NCI-H82 (cell line): ENCODE results near the gene RASA1.
"Not testable (repeated sequence)": the region's sequence is repeated elsewhere in the genome, so short reads cannot be mapped to it uniquely, and the experiment has no call there.

Experiments
- DNase-seq: peaks from one replicate; lab custom pipeline; 2025; lab: John Stamatoyannopoulos, UW

RASA1 gene

GRCh38 chr5:87267574-87268125 is at the start of gene RASA1:
Gene RASA1, plus strand, starts transcription at chr5:87267883. Its CDS starts 569 bp downstream, at chr5:87268452.
- DNase-seq = peak; percentile 97

GRCh38 chr5:87229780-87230179 is 37.9 kb upstream of the RASA1 start:
- no peak for DNase-seq

- no peak for DNase-seq
Measured at GRCh38 chr5:87231037-87231808, 36.5 kb upstream of the RASA1 start.

GRCh38 chr5:87233143-87233542 is 34.5 kb upstream of the RASA1 start:
- DNase-seq = no peak

- no peak for DNase-seq
Measured at GRCh38 chr5:87241555-87241954, 26.1 kb upstream of the RASA1 start.

GRCh38 chr5:87242242-87242641 is 25.4 kb upstream of the RASA1 start:
- no peak for DNase-seq

GRCh38 chr5:87243161-87243844 is 24.4 kb upstream of the RASA1 start:
- DNase-seq = no peak

- DNase-seq = no peak
Measured at GRCh38 chr5:87245451-87245850, 22.2 kb upstream of the RASA1 start.

- DNase-seq = no peak
Measured at GRCh38 chr5:87246061-87246460, 21.6 kb upstream of the RASA1 start.

GRCh38 chr5:87252283-87252605 is 15.4 kb upstream of the RASA1 start:
- DNase-seq = no peak

- no peak for DNase-seq
Measured at GRCh38 chr5:87254035-87254434, 13.6 kb upstream of the RASA1 start.

GRCh38 chr5:87258507-87258906 is 9.2 kb upstream of the RASA1 start:
- no peak for DNase-seq

GRCh38 chr5:87260604-87261192 is 7.0 kb upstream of the RASA1 start:
- no peak for DNase-seq

GRCh38 chr5:87263498-87263897 is 4.2 kb upstream of the RASA1 start:
- no peak for DNase-seq

GRCh38 chr5:87266914-87267573 is 639 bp upstream of the RASA1 start:
- DNase-seq = no peak

GRCh38 chr5:87268126-87268969 is 665 bp downstream of the RASA1 start:
- DNase-seq = peak; percentile 78

- no peak for DNase-seq
Measured at GRCh38 chr5:87268970-87269377, 1.3 kb downstream of the RASA1 start.

GRCh38 chr5:87270888-87271287 is 3.2 kb downstream of the RASA1 start:
- DNase-seq = not testable (repeated sequence)

- DNase-seq = no peak
Measured at GRCh38 chr5:87276655-87277054, 9.0 kb downstream of the RASA1 start.

GRCh38 chr5:87277279-87277835 is 9.7 kb downstream of the RASA1 start:
- DNase-seq = no peak

- no peak for DNase-seq
Measured at GRCh38 chr5:87278590-87279100, 11.0 kb downstream of the RASA1 start.
